ENCODE data around the gene APMAP. TPM values are rescaled to one million over a fixed set of nuclear protein-coding genes. Genes with fewer than 3 reads are reported as not detected.

Gene APMAP
- total RNA-seq, 1 donor from 2014 or later = 71.7 TPM

DNA sequence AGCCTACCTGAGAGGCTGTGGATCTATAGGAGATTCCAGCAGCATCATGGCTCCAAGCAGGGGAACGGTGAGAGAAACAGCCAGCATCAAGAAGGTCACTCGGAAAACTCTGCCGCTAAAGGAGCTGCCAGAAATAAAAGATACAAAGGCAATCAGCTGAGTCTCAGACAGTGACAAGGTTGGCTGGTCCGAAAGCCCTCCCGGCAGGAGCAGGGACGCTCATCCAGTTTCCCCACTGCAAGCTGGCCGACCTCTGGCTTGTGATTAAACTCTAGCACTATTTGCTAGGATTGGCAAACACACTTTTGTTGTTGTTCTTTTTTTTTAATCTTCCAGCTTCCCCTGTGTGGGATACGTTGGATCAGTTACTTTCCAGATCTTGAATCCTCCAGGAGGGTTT lies 8.7 kb downstream of the APMAP start:
- Histone ChIP-seq H3K4me2 (no peak overlapping the region), H3K27ac (no peak overlapping the region)
- peaks cover 38% of the 10 kb centered on the region for H3K36me3 Mint-ChIP-seq

DNA sequence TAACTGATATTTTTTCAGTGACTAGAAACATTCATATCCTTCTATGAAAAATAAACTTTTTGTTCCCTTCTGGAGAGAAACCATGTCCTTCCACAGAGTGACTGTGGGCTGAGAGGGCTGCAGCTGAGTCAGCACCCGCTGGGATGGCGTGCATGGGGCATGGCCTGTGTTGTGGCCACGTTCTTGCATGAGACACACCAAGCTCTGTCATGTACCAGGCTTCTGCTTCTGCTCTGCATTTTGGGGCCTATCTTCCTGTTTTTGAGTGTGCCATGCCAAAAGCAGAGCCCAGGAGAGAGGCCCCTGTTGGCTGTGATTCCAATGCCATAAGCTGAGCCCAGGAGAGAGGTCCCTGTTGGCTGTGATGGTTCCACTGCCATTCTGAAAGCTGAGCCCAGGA lies 10.8 kb downstream of the APMAP start:
- no peak for DNase-seq (ENCODE audit: low spot score)
- Mint-ChIP-seq H3K4me1 (peaks cover 3% of the 10 kb centered on the region), H3K4me3 (no peak overlapping the region), H3K36me3 (peaks cover 57% of the 10 kb centered on the region), H3K27me3 (ENCODE audit: insufficient read depth, low read depth) (peaks cover 7% of the 10 kb centered on the region), H3K27ac (no peak overlapping the region), H3K9me3 (peaks cover 17% of the 10 kb centered on the region)
- no peaks in the 10 kb centered on the region for H3K27me3 ChIP-seq
- no peak overlapping the region for H3K4me2 ChIP-seq
- no peak for TF ChIP-seq EZH2 (IDR thresholded peaks at IDR 0.05)
- TF ChIP-seq, protein P1, sequence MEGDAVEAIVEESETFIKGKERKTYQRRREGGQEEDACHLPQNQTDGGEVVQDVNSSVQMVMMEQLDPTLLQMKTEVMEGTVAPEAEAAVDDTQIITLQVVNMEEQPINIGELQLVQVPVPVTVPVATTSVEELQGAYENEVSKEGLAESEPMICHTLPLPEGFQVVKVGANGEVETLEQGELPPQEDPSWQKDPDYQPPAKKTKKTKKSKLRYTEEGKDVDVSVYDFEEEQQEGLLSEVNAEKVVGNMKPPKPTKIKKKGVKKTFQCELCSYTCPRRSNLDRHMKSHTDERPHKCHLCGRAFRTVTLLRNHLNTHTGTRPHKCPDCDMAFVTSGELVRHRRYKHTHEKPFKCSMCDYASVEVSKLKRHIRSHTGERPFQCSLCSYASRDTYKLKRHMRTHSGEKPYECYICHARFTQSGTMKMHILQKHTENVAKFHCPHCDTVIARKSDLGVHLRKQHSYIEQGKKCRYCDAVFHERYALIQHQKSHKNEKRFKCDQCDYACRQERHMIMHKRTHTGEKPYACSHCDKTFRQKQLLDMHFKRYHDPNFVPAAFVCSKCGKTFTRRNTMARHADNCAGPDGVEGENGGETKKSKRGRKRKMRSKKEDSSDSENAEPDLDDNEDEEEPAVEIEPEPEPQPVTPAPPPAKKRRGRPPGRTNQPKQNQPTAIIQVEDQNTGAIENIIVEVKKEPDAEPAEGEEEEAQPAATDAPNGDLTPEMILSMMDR (IDR thresholded peaks at IDR 0.05) = no peak
- H3K4me3 ChIP-seq = no peak overlapping the region
- peaks cover 17% of the 10 kb centered on the region for H3K79me2 ChIP-seq (ENCODE audit: low read depth)
- H3K4me1 ChIP-seq = no peaks in the 10 kb centered on the region
- peaks cover 7% of the 10 kb centered on the region for H3K36me3 ChIP-seq
- no peaks in the 10 kb centered on the region for H4K20me1 ChIP-seq (ENCODE audit: low read depth)
- no peaks in the 10 kb centered on the region for H3K9me3 ChIP-seq (ENCODE audit: low read depth)
- H3F3A ChIP-seq (ENCODE audit: low read depth) = no peaks in the 10 kb centered on the region
- no peak overlapping the region for H3K9ac ChIP-seq
- no peak overlapping the region for H2AFZ ChIP-seq (replicated peaks)
- no peak overlapping the region for H3K27ac ChIP-seq

More for the DNA sequence above, 8.7 kb downstream of the APMAP start:
- Histone ChIP-seq H3K79me2 (ENCODE audit: low read depth) (peaks cover 37% of the 10 kb centered on the region), H3K27me3 (no peaks in the 10 kb centered on the region), H3K4me3 (no peak overlapping the region), H3F3A (ENCODE audit: low read depth) (no peaks in the 10 kb centered on the region), H3K4me1 (no peaks in the 10 kb centered on the region), H3K36me3 (peaks cover 5% of the 10 kb centered on the region), H2AFZ (replicated peaks) (no peak overlapping the region), H4K20me1 (ENCODE audit: low read depth) (no peaks in the 10 kb centered on the region), H3K9me3 (ENCODE audit: low read depth) (no peaks in the 10 kb centered on the region), H3K9ac (no peak overlapping the region)
- no peak overlapping the region for H3K4me3 Mint-ChIP-seq
- DNase-seq (ENCODE audit: low spot score) = no peak
- peaks cover 7% of the 10 kb centered on the region for H3K27me3 Mint-ChIP-seq (ENCODE audit: insufficient read depth, low read depth)
- TF ChIP-seq EZH2 (IDR thresholded peaks at IDR 0.05) = no peak
- TF ChIP-seq EZH2phosphoT487 (IDR thresholded peaks at IDR 0.05) = no peak
- TF ChIP-seq, protein P1 (IDR thresholded peaks at IDR 0.05) = no peak
- peaks cover 15% of the 10 kb centered on the region for H3K9me3 Mint-ChIP-seq
- H3K4me1 Mint-ChIP-seq = peaks cover 3% of the 10 kb centered on the region
- H3K27ac Mint-ChIP-seq = no peak overlapping the region

DNA sequence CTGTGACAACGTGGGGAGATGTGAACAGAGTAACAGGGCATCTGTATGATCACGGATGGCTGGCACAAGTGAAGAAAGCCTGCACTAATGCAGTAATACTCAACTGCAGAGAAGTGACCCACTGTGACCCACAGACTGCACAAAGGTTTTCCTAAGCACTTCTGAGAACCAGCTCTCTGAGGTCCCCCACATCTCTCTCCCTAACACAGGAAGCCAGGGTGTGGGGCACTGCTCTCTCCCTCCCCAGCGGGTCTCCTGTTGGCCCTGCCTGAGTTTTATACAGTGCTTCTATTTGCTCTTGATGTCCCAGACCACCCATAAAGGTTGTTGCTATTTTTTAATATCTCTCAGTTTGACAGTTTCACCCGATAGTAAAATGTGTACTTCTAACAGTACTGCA lies 11.3 kb downstream of the APMAP start:
- Histone ChIP-seq H3K36me3 (peaks cover 10% of the 10 kb centered on the region), H2AFZ (replicated peaks) (no peak overlapping the region), H3K4me2 (no peak overlapping the region), H3K4me1 (no peaks in the 10 kb centered on the region), H3K27ac (no peak overlapping the region), H3K79me2 (ENCODE audit: low read depth) (peaks cover 12% of the 10 kb centered on the region), H4K20me1 (ENCODE audit: low read depth) (no peaks in the 10 kb centered on the region), H3K9ac (no peak overlapping the region), H3K4me3 (no peak overlapping the region), H3K27me3 (no peaks in the 10 kb centered on the region), H3K9me3 (ENCODE audit: low read depth) (peaks cover 4% of the 10 kb centered on the region), H3F3A (ENCODE audit: low read depth) (no peaks in the 10 kb centered on the region)
- no peak for DNase-seq (ENCODE audit: low spot score)
- H3K4me3 Mint-ChIP-seq = no peak overlapping the region
- peaks cover 18% of the 10 kb centered on the region for H3K9me3 Mint-ChIP-seq
- H3K4me1 Mint-ChIP-seq = peaks cover 3% of the 10 kb centered on the region
- H3K27ac Mint-ChIP-seq = no peak overlapping the region
- TF ChIP-seq, protein P1 (IDR thresholded peaks at IDR 0.05) = no peak
- no peak for TF ChIP-seq EZH2phosphoT487 (IDR thresholded peaks at IDR 0.05)
- no peak for TF ChIP-seq EZH2 (IDR thresholded peaks at IDR 0.05)
- H3K27me3 Mint-ChIP-seq (ENCODE audit: insufficient read depth, low read depth) = peaks cover 7% of the 10 kb centered on the region
- peaks cover 62% of the 10 kb centered on the region for H3K36me3 Mint-ChIP-seq

All from neural progenitor cell (in vitro differentiated cells).